T-helper 2 cell treated with Interferon-gamma antibody and Interleukin-4, amounts not matched to agents 5 μg/mL and 100 μg/mL, for 36 hours (primary cell): ENCODE measurements around the gene FAM3A.
"Not testable (repeated sequence)": the region's sequence is repeated elsewhere in the genome, so short reads cannot be mapped to it uniquely, and the experiment has no call there.

Source experiments
- DNase-seq: peaks from one replicate; pipeline ENCODE4 v3.0.0; 2021; ENCODE audit warnings: low spot score
- H3K27ac Mint-ChIP-seq: one replicate; pipeline ENCODE4 v1.8.0; 2021; ENCODE audit warnings: mild to moderate bottlenecking, mixed read lengths
- H3K27me3 Mint-ChIP-seq: one replicate; pipeline ENCODE4 v1.8.0; 2021; ENCODE audit warnings: low read depth, mixed read lengths
- H3K36me3 Mint-ChIP-seq: one replicate; pipeline ENCODE4 v1.8.0; 2021; ENCODE audit warnings: low read depth, mixed read lengths
- H3K4me1 Mint-ChIP-seq: one replicate; pipeline ENCODE4 v1.8.0; 2021; ENCODE audit warnings: low read depth, mixed read lengths
- H3K4me3 Mint-ChIP-seq: one replicate; pipeline ENCODE4 v1.8.0; 2022; ENCODE audit warnings: mild to moderate bottlenecking, moderate library complexity, mixed read lengths
- H3K9me3 Mint-ChIP-seq: one replicate; pipeline ENCODE4 v1.8.0; 2021; ENCODE audit warnings: mixed read lengths

FAM3A gene

GRCh38 chrX:154502098-154502497 is 13.9 kb downstream of the FAM3A start:
- H3K27me3 Mint-ChIP-seq = peaks cover 2% of the 10 kb centered on the region
- H3K4me3 Mint-ChIP-seq = no peak overlapping the region
- no peaks in the 10 kb centered on the region for H3K9me3 Mint-ChIP-seq
- no peaks in the 10 kb centered on the region for H3K4me1 Mint-ChIP-seq
- DNase-seq = no peak
- no peak overlapping the region for H3K27ac Mint-ChIP-seq
- H3K36me3 Mint-ChIP-seq = peaks cover 3% of the 10 kb centered on the region

- H3K27me3 Mint-ChIP-seq = not testable (repeated sequence)
Measured at GRCh38 chrX:154501423-154501822, 14.6 kb downstream of the FAM3A start.

GRCh38 chrX:154496591-154497137 is 19.4 kb downstream of the FAM3A start:
- not testable (repeated sequence) for H3K9me3 Mint-ChIP-seq, DNase-seq, H3K27ac Mint-ChIP-seq, H3K4me1 Mint-ChIP-seq, H3K27me3 Mint-ChIP-seq, H3K36me3 Mint-ChIP-seq, H3K4me3 Mint-ChIP-seq

More at GRCh38 chrX:154501423-154501822, 14.6 kb downstream of the FAM3A start:
- not testable (repeated sequence) for DNase-seq, H3K36me3 Mint-ChIP-seq, H3K27ac Mint-ChIP-seq, H3K4me1 Mint-ChIP-seq, H3K4me3 Mint-ChIP-seq, H3K9me3 Mint-ChIP-seq

GRCh38 chrX:154495472-154495922 is 20.5 kb downstream of the FAM3A start:
- Mint-ChIP-seq H3K4me1 (no peaks in the 10 kb centered on the region), H3K9me3 (no peaks in the 10 kb centered on the region), H3K27me3 (peaks cover 2% of the 10 kb centered on the region), H3K4me3 (no peak overlapping the region), H3K36me3 (no peaks in the 10 kb centered on the region), H3K27ac (no peak overlapping the region)
- DNase-seq = no peak

- Mint-ChIP-seq H3K9me3 (no peaks in the 10 kb centered on the region), H3K36me3 (no peaks in the 10 kb centered on the region), H3K4me3 (no peak overlapping the region), H3K27me3 (peaks cover 2% of the 10 kb centered on the region), H3K27ac (no peak overlapping the region), H3K4me1 (peaks cover under 1% of the 10 kb centered on the region)
- no peak for DNase-seq
Measured at GRCh38 chrX:154494715-154495114, 21.3 kb downstream of the FAM3A start.

GRCh38 chrX:154490414-154491083 is 25.5 kb downstream of the FAM3A start, which contains the start of gene SLC10A3:
Gene SLC10A3 (minus strand): TSS chrX:154490629. CDS start chrX:154488940, 1,689 bp downstream.
- Mint-ChIP-seq H3K4me3 (peak within 1 kb of the TSS; percentile 94), H3K27me3 (no peaks in the 10 kb centered on the region), H3K4me1 (peaks cover 7% of the 10 kb centered on the region), H3K27ac (peak within 1 kb of the TSS; percentile 96), H3K9me3 (no peaks in the 10 kb centered on the region), H3K36me3 (peaks cover 5% of the 10 kb centered on the region)
- DNase-seq = peak; percentile 90

GRCh38 chrX:154490021-154490413 is 26.0 kb downstream of the FAM3A start:
- peaks cover 5% of the 10 kb centered on the region for H3K36me3 Mint-ChIP-seq
- H3K27me3 Mint-ChIP-seq = no peaks in the 10 kb centered on the region
- no peak for DNase-seq
- H3K4me1 Mint-ChIP-seq = peaks cover 7% of the 10 kb centered on the region
- H3K27ac Mint-ChIP-seq = peak overlapping the region; percentile 88
- no peaks in the 10 kb centered on the region for H3K9me3 Mint-ChIP-seq
- peak overlapping the region; percentile 94 for H3K4me3 Mint-ChIP-seq

- H3K9me3 Mint-ChIP-seq = no peaks in the 10 kb centered on the region
- H3K36me3 Mint-ChIP-seq = peaks cover 11% of the 10 kb centered on the region
- no peak for DNase-seq
- no peaks in the 10 kb centered on the region for H3K27me3 Mint-ChIP-seq
- peaks cover 9% of the 10 kb centered on the region for H3K4me1 Mint-ChIP-seq
- peak overlapping the region; percentile 94 for H3K4me3 Mint-ChIP-seq
- H3K27ac Mint-ChIP-seq = peak overlapping the region; percentile 88
Measured at GRCh38 chrX:154489182-154489581, 26.9 kb downstream of the FAM3A start.

- Mint-ChIP-seq H3K27ac (no peak overlapping the region), H3K27me3 (no peaks in the 10 kb centered on the region), H3K36me3 (peaks cover 13% of the 10 kb centered on the region), H3K4me1 (peaks cover 9% of the 10 kb centered on the region), H3K4me3 (peak overlapping the region; percentile 51), H3K9me3 (no peaks in the 10 kb centered on the region)
- DNase-seq = no peak
Measured at GRCh38 chrX:154488336-154489075, 27.5 kb downstream of the FAM3A start.

- Mint-ChIP-seq H3K36me3 (peaks cover 16% of the 10 kb centered on the region), H3K27me3 (no peaks in the 10 kb centered on the region), H3K4me3 (peak overlapping the region; percentile 51), H3K4me1 (peaks cover 12% of the 10 kb centered on the region), H3K9me3 (no peaks in the 10 kb centered on the region), H3K27ac (no peak overlapping the region)
- DNase-seq = no peak
Measured at GRCh38 chrX:154487518-154488290, 28.3 kb downstream of the FAM3A start.

GRCh38 chrX:154486396-154487207 is 29.4 kb downstream of the FAM3A start, which contains the start of gene UBL4A:
Gene UBL4A (minus strand): TSS chrX:154486615. CDS start chrX:154486584, 31 bp downstream.
- peaks cover 16% of the 10 kb centered on the region for H3K36me3 Mint-ChIP-seq
- peaks cover 16% of the 10 kb centered on the region for H3K4me1 Mint-ChIP-seq
- peak within 1 kb of the TSS; percentile 81 for H3K4me3 Mint-ChIP-seq
- peak within 1 kb of the TSS; percentile 69 for H3K27ac Mint-ChIP-seq
- H3K9me3 Mint-ChIP-seq = no peaks in the 10 kb centered on the region
- H3K27me3 Mint-ChIP-seq = no peaks in the 10 kb centered on the region
- DNase-seq = peak; percentile 59

GRCh38 chrX:154486052-154486395 is 30.0 kb downstream of the FAM3A start:
- peak; percentile 14 for DNase-seq
- Mint-ChIP-seq H3K4me3 (peak overlapping the region; percentile 18), H3K36me3 (peaks cover 16% of the 10 kb centered on the region), H3K9me3 (no peaks in the 10 kb centered on the region), H3K27ac (no peak overlapping the region), H3K27me3 (no peaks in the 10 kb centered on the region), H3K4me1 (peaks cover 16% of the 10 kb centered on the region)
